Brain microvascular endothelial cell (primary cell): ENCODE measurements around the gene SH3GLB1.
A peak's percentile ranks its signal among the peaks of the same experiment; 100 is the strongest.

Experiments
- DNase-seq: peaks from one replicate; pipeline ENCODE4 v3.0.0-alpha.2; 2020
- H3K27ac ChIP-seq: fragments of 250-450 bp; sonication (Bioruptor Pico); 2 replicates; pipeline ENCODE4 v1.5.1; 2020; ENCODE audit warnings: mild to moderate bottlenecking, moderate library complexity
- H3K27me3 ChIP-seq: fragments of 250-450 bp; sonication (Bioruptor Pico); replicated peaks from 2 replicates; pipeline ENCODE4 v1.5.1; 2020; ENCODE audit warnings: mild to moderate bottlenecking
- H3K36me3 ChIP-seq: fragments of 250-450 bp; sonication (Bioruptor Pico); replicated peaks from 2 replicates; pipeline ENCODE4 v1.5.1; 2020; ENCODE audit warnings: mild to moderate bottlenecking
- H3K4me3 ChIP-seq: 2 replicates; pipeline ENCODE4 v1.5.1; 2011; ENCODE audit warnings: low read depth, mild to moderate bottlenecking, control low read depth, low read length, moderate library complexity
- in situ Hi-C: cut with HindIII; loops from 2 replicates; pipeline ENCODE4 v1.10.0; 2017; ENCODE audit warnings: low sequenced_read_pairs, low pct_ligation_motif_present
- TF ChIP-seq, protein P1 (sequence below): IDR thresholded peaks from 2 replicates; pipeline ENCODE4 v1.5.1; 2011; ENCODE audit warnings: low read depth, mild to moderate bottlenecking, moderate library complexity, low read length, control low read depth, inconsistent platforms; ENCODE audit errors: missing control alignments

The SH3GLB1 gene

DNA sequence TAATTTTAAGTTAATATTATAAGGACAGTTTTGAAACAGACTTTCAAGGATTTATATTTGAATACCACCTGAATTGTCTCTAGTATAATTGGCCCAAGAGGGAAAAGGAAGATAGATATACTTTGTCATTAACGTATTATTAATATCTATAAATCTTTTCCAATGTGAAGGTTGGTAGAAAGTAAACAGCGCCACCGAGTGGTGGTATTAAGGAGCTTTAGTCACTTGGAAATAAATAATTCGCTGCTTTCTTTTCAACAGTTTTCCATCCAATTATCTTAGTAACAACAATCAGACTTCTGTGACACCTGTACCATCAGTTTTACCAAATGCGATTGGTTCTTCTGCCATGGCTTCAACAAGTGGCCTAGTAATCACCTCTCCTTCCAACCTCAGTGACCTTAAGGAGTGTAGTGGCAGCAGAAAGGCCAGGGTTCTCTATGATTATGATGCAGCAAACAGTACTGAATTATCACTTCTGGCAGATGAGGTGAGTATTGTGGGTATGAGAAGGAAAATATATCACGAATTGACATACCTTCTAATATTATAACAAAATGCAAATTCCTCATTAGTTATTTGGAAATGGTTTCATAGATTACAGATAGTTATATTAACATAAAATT lies 37.7 kb downstream of the SH3GLB1 start:
- peaks cover 51% of the 10 kb centered on the region for H3K36me3 ChIP-seq
- in situ Hi-C loops, result no loop called here
- DNase-seq, result peak; percentile 36
- no peak overlapping the region for H3K27ac ChIP-seq
- H3K27me3 ChIP-seq, result no peaks in the 10 kb centered on the region
- no peak overlapping the region for H3K4me3 ChIP-seq
- TF ChIP-seq, protein P1, sequence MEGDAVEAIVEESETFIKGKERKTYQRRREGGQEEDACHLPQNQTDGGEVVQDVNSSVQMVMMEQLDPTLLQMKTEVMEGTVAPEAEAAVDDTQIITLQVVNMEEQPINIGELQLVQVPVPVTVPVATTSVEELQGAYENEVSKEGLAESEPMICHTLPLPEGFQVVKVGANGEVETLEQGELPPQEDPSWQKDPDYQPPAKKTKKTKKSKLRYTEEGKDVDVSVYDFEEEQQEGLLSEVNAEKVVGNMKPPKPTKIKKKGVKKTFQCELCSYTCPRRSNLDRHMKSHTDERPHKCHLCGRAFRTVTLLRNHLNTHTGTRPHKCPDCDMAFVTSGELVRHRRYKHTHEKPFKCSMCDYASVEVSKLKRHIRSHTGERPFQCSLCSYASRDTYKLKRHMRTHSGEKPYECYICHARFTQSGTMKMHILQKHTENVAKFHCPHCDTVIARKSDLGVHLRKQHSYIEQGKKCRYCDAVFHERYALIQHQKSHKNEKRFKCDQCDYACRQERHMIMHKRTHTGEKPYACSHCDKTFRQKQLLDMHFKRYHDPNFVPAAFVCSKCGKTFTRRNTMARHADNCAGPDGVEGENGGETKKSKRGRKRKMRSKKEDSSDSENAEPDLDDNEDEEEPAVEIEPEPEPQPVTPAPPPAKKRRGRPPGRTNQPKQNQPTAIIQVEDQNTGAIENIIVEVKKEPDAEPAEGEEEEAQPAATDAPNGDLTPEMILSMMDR, result peak; percentile 64

DNA sequence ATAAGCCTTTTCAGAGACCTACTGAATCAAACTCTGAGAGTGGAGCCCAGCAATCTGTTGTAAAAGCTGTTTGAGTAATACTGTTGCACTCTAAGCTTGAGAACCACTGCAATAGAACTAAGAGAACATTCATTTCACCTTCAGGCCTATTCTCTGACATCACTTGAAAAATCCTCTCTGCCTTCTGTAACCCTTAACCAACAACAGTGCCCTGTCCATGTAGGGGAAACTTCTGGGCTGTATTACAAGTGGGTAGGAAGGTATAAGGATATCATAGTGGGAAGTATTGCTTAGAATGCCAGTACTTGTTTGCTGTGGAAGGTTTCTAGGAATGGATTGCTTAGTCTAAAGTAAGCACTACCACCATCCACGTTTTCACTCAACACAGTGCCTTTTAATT lies 42.9 kb downstream of the SH3GLB1 start:
- no peak for DNase-seq
- in situ Hi-C loops, result no loop called here
- Histone ChIP-seq H3K27me3 (no peaks in the 10 kb centered on the region), H3K36me3 (peaks cover 25% of the 10 kb centered on the region), H3K4me3 (no peak overlapping the region), H3K27ac (no peak overlapping the region)
- TF ChIP-seq, protein P1, result no peak

DNA sequence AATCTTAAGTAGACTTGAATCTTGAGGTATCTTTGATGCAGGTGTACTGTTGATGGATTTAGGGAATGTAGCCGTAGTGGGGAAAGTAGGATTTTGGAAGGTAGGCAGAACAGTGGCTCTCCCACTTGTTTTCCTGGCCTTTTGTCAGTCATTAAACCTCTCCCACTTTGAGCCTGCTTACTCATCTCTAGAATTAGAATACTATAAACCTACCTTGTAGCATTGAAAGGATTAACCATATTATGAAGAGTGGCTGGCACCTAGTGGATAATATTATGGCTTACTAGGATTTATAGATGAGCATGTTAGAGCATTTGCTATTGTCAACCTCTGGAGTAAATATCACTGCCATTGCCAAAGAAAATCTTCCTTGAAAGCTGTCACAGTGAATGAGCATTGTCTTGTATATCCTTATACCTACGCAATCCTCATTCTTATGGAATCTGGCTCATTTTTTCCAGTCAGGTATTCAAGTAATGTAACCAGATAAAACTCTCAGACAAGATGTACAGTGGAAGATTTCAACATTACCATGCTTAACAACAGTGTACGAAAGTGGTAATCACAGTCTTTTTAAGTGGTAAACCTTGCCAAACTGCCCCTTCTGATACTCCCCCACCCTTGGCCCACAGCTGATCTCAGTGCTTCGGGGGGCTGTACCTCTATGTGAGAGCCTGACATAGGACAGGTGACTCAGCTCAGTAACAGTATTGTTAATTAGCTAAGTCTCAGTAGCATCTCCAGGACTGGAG lies 44.4 kb downstream of the SH3GLB1 start:
- Histone ChIP-seq H3K27ac (no peak overlapping the region), H3K27me3 (no peaks in the 10 kb centered on the region), H3K36me3 (peaks cover 15% of the 10 kb centered on the region), H3K4me3 (no peak overlapping the region)
- TF ChIP-seq, protein P1, result no peak
- no peak for DNase-seq
- in situ Hi-C loops, result no loop called here

DNA sequence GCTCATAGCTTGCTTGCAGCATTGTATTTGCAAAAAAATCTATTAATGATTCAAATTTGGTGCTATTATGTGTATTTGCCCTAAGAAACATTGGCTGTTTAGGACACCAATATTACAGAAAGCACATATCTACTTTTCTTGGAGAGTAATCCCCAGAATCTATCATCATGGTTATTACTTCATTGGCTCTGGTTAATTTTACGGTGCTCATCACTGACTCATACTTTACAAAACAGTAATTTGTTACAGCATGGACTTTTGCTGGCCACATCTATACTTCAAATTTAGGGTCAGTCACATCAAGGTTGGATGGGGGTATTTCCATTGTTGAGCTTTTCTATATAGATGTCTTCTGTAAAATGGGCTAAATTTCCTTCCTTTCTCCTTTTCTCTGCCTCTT lies 45.7 kb downstream of the SH3GLB1 start:
- Histone ChIP-seq H3K36me3 (peaks cover 8% of the 10 kb centered on the region), H3K27me3 (no peaks in the 10 kb centered on the region), H3K4me3 (no peak overlapping the region), H3K27ac (no peak overlapping the region)
- TF ChIP-seq, protein P1, result no peak
- in situ Hi-C loops, result no loop called here
- no peak for DNase-seq

DNA sequence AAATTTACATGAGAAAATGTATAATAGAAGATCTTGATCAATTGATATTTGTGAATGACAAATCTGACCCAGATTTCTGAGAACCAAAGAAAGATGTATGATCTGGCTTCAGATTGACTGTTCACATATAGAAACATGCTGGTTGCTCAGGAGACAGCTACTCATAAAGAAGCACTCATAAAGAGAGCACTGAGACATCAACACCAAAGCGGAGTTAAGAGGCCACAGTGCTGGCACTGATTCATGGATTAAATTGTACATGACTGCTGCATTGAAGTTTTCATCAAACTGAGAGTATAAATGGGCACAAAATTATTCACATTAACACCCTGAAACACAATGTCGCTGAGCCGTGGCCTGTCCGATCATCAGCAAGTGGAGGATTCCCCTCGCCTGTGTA lies 46.2 kb downstream of the SH3GLB1 start:
- TF ChIP-seq, protein P1, result no peak

More for the DNA sequence above, 46.2 kb downstream of the SH3GLB1 start:
- Histone ChIP-seq H3K4me3 (no peak overlapping the region), H3K36me3 (peaks cover 5% of the 10 kb centered on the region), H3K27ac (no peak overlapping the region), H3K27me3 (no peaks in the 10 kb centered on the region)
- DNase-seq, result no peak
- in situ Hi-C loops, result no loop called here
